GM12892 (cell line): ENCODE measurements around the gene ZNF277.
"Not testable (repeated sequence)": the region's sequence is repeated elsewhere in the genome, so short reads cannot be mapped to it uniquely, and the experiment has no call there.

Experiments
- POLR2A ChIP-seq: IDR thresholded peaks from 2 replicates; pipeline ENCODE4 v1.6.1; 2011; ENCODE audit warnings: low read depth, low read length, control low read depth
- POLR2AphosphoS5 ChIP-seq: IDR thresholded peaks from 2 replicates; pipeline ENCODE4 v1.6.1; 2011; ENCODE audit warnings: low read depth, low read length, control low read depth
- TAF1 ChIP-seq: IDR thresholded peaks from 2 replicates; pipeline ENCODE4 v1.6.1; 2011; ENCODE audit warnings: low read depth, mild to moderate bottlenecking, control low read depth, low read length, borderline replicate concordance

GRCh38 chr7:112316803-112317202, 110.3 kb downstream of the ZNF277 start:
- not testable (repeated sequence) for TF ChIP-seq POLR2A, POLR2AphosphoS5, TAF1
